GM23338 (cell line): ENCODE measurements around the gene COQ10B.

ENCODE experiments used
- CREB1 ChIP-seq: fragments of 250-450 bp; sonication (Bioruptor Pico); IDR thresholded peaks from 2 replicates; pipeline ENCODE4 v1.5.0; 2020; ENCODE audit warnings: low read depth, mild to moderate bottlenecking, moderate library complexity
- CTCF ChIP-seq, 2 experiments: fragments of 200-600 bp in 1 of 2; sonication (generic) in 1 of 2; conservative IDR thresholded peaks; 2 replicates each; pipeline versions ENCODE4 v1.5.1 to v1.6.1; 2016 to 2017; ENCODE audit warnings: antibody characterized with exemption in 2 of 2, low read depth in 2 of 2, mild to moderate bottlenecking in 2 of 2, moderate library complexity in 1 of 2

- TF ChIP-seq CTCF (conservative IDR thresholded peaks at IDR 0.05; ENCODE audit: low read depth in 2 of 2) (no peak), CREB1 (CRISPR knock-in tag) (no peak)
These were observed 49.3 kb downstream of the COQ10B start for GRCh38 chr2:197502685-197503084.
